ENCODE measurements around the gene SMIM3. TPM values are rescaled to one million over a fixed set of nuclear protein-coding genes. Genes with fewer than 3 reads are reported as not detected.

Gene SMIM3
- total RNA-seq, 1 experiment from 2014 or later = 55.2 TPM

- H3K4me1 ChIP-seq (ENCODE audit: control insufficient read depth, insufficient read depth, low read length) = peaks cover 64% of the 10 kb centered on the region
- intact Hi-C loops (cut with micrococcal nuclease; ENCODE audit: unreplicated experiment) (no loop called here), in situ Hi-C loops (cut with HindIII; ENCODE audit: low pct_unique_long_range_greater_than_20kb, low sequenced_read_pairs) (no loop called here)
- TF ChIP-seq POLR2AphosphoS5 (IDR thresholded peaks at IDR 0.05; ENCODE audit: low read depth, low read length) (no peak), REST (IDR thresholded peaks at IDR 0.05; ENCODE audit: insufficient read depth in 1 of 2, low read depth in 2 of 2, low read length in 1 of 2) (no peak), SIN3A (IDR thresholded peaks at IDR 0.05; ENCODE audit: borderline replicate concordance, insufficient read depth, low read depth, low read length) (no peak), TCF7L2 (IDR thresholded peaks at IDR 0.05; ENCODE audit: low read depth, low read length) (no peak), CTCF (IDR thresholded peaks at IDR 0.05) (no peak)
- no TSS peak for BruUV-seq (replicated peaks)
- CTCF ChIA-PET = no interaction called here
- peak overlapping the region in 1 of 2 experiments; percentile 32; a peak in 1 of 4 replicates for H3K4me3 ChIP-seq (ENCODE audit: low read depth in 2 of 2, low read length in 2 of 2)
- H3K9me3 ChIP-seq (ENCODE audit: control insufficient read depth, insufficient read depth, low read depth, low read length) = no peaks in the 10 kb centered on the region
- POLR2A ChIA-PET = interaction anchor here (0.8 kb wide), 1 partner anchor 24 kb away, joined by 3 read pairs; the partner anchor contains the start of gene DCTN4
- H3K36me3 ChIP-seq (ENCODE audit: control insufficient read depth, insufficient read depth, low read length) = peaks cover 2% of the 10 kb centered on the region; the same call in 1 of the 2 replicates
- H3K27ac ChIP-seq (ENCODE audit: low read length) = peak overlapping the region; percentile 86
- ATAC-seq (peak; percentile 2), DNase-seq (ENCODE audit: low read depth, low spot score) (no peak)
- H3K27me3 ChIP-seq (ENCODE audit: control insufficient read depth, insufficient read depth, low read length) = no peaks in the 10 kb centered on the region
Observed at GRCh38 chr5:150782850-150783249, 4.3 kb downstream of the SMIM3 start.

GRCh38 chr5:150783422-150783928, 4.9 kb downstream of the SMIM3 start:
- Histone ChIP-seq H3K27ac (ENCODE audit: low read length) (peak overlapping the region; percentile 86), H3K9me3 (ENCODE audit: control insufficient read depth, insufficient read depth, low read depth, low read length) (no peaks in the 10 kb centered on the region), H3K4me3 (ENCODE audit: low read depth in 2 of 2, low read length in 2 of 2) (peak overlapping the region in 1 of 2 experiments; percentile 32; a peak in 2 of 4 replicates), H3K36me3 (ENCODE audit: control insufficient read depth, insufficient read depth, low read length) (peaks cover 2% of the 10 kb centered on the region; the same call in 1 of the 2 replicates), H3K4me1 (ENCODE audit: control insufficient read depth, insufficient read depth, low read length) (peaks cover 63% of the 10 kb centered on the region), H3K27me3 (ENCODE audit: control insufficient read depth, insufficient read depth, low read length) (no peaks in the 10 kb centered on the region)
- intact Hi-C loops (cut with micrococcal nuclease; ENCODE audit: unreplicated experiment) (no loop called here), in situ Hi-C loops (cut with HindIII; ENCODE audit: low pct_unique_long_range_greater_than_20kb, low sequenced_read_pairs) (no loop called here)
- CTCF ChIA-PET = interaction anchor here (0.7 kb wide), 1 partner anchor 51 kb away, joined by 11 read pairs; no protein-coding TSS in a partner anchor
- TF ChIP-seq POLR2AphosphoS5 (IDR thresholded peaks at IDR 0.05; ENCODE audit: low read depth, low read length) = peak; percentile 71
- TF ChIP-seq REST (IDR thresholded peaks at IDR 0.05; ENCODE audit: insufficient read depth in 1 of 2, low read depth in 2 of 2, low read length in 1 of 2) = no peak
- TF ChIP-seq CTCF (IDR thresholded peaks at IDR 0.05) = no peak
- TF ChIP-seq SIN3A (IDR thresholded peaks at IDR 0.05; ENCODE audit: borderline replicate concordance, insufficient read depth, low read depth, low read length) = 0 out of 2 replicates have a peak, but pooled peaks have one; percentile 51
- peak; percentile 67; the same call in 1 of the 2 replicates for TF ChIP-seq TCF7L2 (IDR thresholded peaks at IDR 0.05; ENCODE audit: low read depth, low read length)
- no TSS peak for BruUV-seq (replicated peaks)
- POLR2A ChIA-PET = interaction anchor here (0.6 to 0.8 kb wide), 3 partner anchors 25 to 829 kb away, joined by 3 to 4 read pairs (median 4); partner anchors contain the start of gene DCTN4
- DNase-seq (ENCODE audit: low read depth, low spot score) (no peak), ATAC-seq (peak; percentile 54)

All from Panc1 (cell line).